Measurements from ENCODE around the gene PSMC5. TPM values are rescaled to one million over a fixed set of nuclear protein-coding genes. Genes with fewer than 3 reads are reported as not detected.

PSMC5 gene
- polyA plus RNA-seq, 1 donor (not counting 4 experiments of a cell fraction or from before 2014, with no cell fraction given), result 141 TPM

DNA sequence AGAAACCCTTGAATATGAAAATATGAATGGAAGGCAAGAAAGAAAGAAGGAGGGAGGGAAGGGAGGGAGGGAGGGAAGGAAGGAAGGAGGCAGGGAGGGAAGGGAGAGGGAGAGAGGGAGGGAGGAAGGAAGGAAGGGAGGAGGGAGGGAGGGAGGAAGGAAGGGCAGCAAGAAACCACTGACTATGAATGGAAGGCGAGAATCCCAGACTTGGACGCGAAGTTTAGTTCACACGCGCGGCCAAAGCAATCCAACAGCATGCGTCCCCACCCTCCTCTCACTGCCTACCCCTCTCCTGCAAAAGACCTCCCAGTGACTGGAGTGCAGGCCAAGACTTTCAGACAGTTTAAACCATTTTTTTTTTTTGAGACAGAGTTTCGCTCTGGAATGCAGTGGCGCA, 23.2 kb downstream of the PSMC5 start:
- DNase-seq (ENCODE audit: low read depth, low spot score), result no peak
- dilution Hi-C loops (cut with MboI; ENCODE audit: extremely low pct_ligation_motif_present, low sequenced_read_pairs), result no loop called here

GRCh38 chr17:63853260-63853659, 26.0 kb downstream of the PSMC5 start:
- DNase-seq (ENCODE audit: low read depth, low spot score) (no peak), FAIRE-seq (no peak)
- no peaks in the 10 kb centered on the region for H3K4me1 ChIP-seq (ENCODE audit: control insufficient read depth, extremely low read depth, insufficient read depth, low read length)
- H3K9me3 ChIP-seq (ENCODE audit: control insufficient read depth, low read depth, low read length), result no peaks in the 10 kb centered on the region
- dilution Hi-C loops (cut with MboI; ENCODE audit: extremely low pct_ligation_motif_present, low sequenced_read_pairs), result no loop called here
- H3K27me3 ChIP-seq (ENCODE audit: control insufficient read depth, extremely low read depth, insufficient read depth, low read length), result peaks cover 9% of the 10 kb centered on the region
- H3K9me1 ChIP-seq (ENCODE audit: control insufficient read depth, extremely low read depth, insufficient read depth, low read length), result no peaks in the 10 kb centered on the region
- no peak overlapping the region for H3K4me3 ChIP-seq (ENCODE audit: control insufficient read depth in 2 of 3, extremely low read depth in 1 of 3, insufficient read depth in 2 of 3, low read depth in 1 of 3, low read length in 3 of 3)
- H3K27ac ChIP-seq (ENCODE audit: control insufficient read depth, insufficient read depth, low read length), result no peak overlapping the region
- H2AFZ ChIP-seq (ENCODE audit: control insufficient read depth, low read length), result no peak overlapping the region
- no peak overlapping the region for H3K4me2 ChIP-seq (ENCODE audit: control insufficient read depth, extremely low read depth, insufficient read depth, low read depth, low read length)
- no peaks in the 10 kb centered on the region for H3K36me3 ChIP-seq (ENCODE audit: control insufficient read depth in 2 of 2, extremely low read depth in 1 of 2, insufficient read depth in 2 of 2, low read length in 2 of 2)
- no peaks in the 10 kb centered on the region for H4K20me1 ChIP-seq (ENCODE audit: control insufficient read depth, extremely low read depth, insufficient read depth, low read length)
- TF ChIP-seq EZH2 (IDR thresholded peaks at IDR 0.05; ENCODE audit: low read length) (no peak), CTCF (optimal IDR thresholded peaks at IDR 0.05 in 1 of 3, IDR thresholded peaks at IDR 0.05 in 1 of 3, conservative IDR thresholded peaks at IDR 0.05 in 1 of 3; ENCODE audit: extremely low read depth in 1 of 3, insufficient read depth in 2 of 3, low read length in 3 of 3) (no peak)
- no peaks in the 10 kb centered on the region for H3K79me2 ChIP-seq (ENCODE audit: control insufficient read depth, insufficient read depth, low read length)
- no peak overlapping the region for H3K9ac ChIP-seq (ENCODE audit: control insufficient read depth, extremely low read depth, insufficient read depth, low read length)

More for the DNA sequence above, 23.2 kb downstream of the PSMC5 start:
- H3K9me3 ChIP-seq (ENCODE audit: control insufficient read depth, low read depth, low read length), result no peaks in the 10 kb centered on the region
- H3K79me2 ChIP-seq (ENCODE audit: control insufficient read depth, insufficient read depth, low read length), result no peaks in the 10 kb centered on the region
- H2AFZ ChIP-seq (ENCODE audit: control insufficient read depth, low read length), result no peak overlapping the region
- no peaks in the 10 kb centered on the region for H3K4me1 ChIP-seq (ENCODE audit: control insufficient read depth, extremely low read depth, insufficient read depth, low read length)
- H3K9ac ChIP-seq (ENCODE audit: control insufficient read depth, extremely low read depth, insufficient read depth, low read length), result no peak overlapping the region
- no peak overlapping the region for H3K4me3 ChIP-seq (ENCODE audit: control insufficient read depth in 2 of 3, extremely low read depth in 1 of 3, insufficient read depth in 2 of 3, low read depth in 1 of 3, low read length in 3 of 3)
- H3K4me2 ChIP-seq (ENCODE audit: control insufficient read depth, extremely low read depth, insufficient read depth, low read depth, low read length), result no peak overlapping the region
- no peak for FAIRE-seq
- H3K27me3 ChIP-seq (ENCODE audit: control insufficient read depth, extremely low read depth, insufficient read depth, low read length), result peaks cover 9% of the 10 kb centered on the region
- no peak for TF ChIP-seq CTCF (optimal IDR thresholded peaks at IDR 0.05 in 1 of 3, IDR thresholded peaks at IDR 0.05 in 1 of 3, conservative IDR thresholded peaks at IDR 0.05 in 1 of 3; ENCODE audit: extremely low read depth in 1 of 3, insufficient read depth in 2 of 3, low read length in 3 of 3)
- TF ChIP-seq EZH2 (IDR thresholded peaks at IDR 0.05; ENCODE audit: low read length), result no peak
- no peaks in the 10 kb centered on the region for H4K20me1 ChIP-seq (ENCODE audit: control insufficient read depth, extremely low read depth, insufficient read depth, low read length)
- no peaks in the 10 kb centered on the region for H3K36me3 ChIP-seq (ENCODE audit: control insufficient read depth in 2 of 2, extremely low read depth in 1 of 2, insufficient read depth in 2 of 2, low read length in 2 of 2)
- H3K9me1 ChIP-seq (ENCODE audit: control insufficient read depth, extremely low read depth, insufficient read depth, low read length), result no peaks in the 10 kb centered on the region
- H3K27ac ChIP-seq (ENCODE audit: control insufficient read depth, insufficient read depth, low read length), result no peak overlapping the region

Measured in keratinocyte (primary cell).